HG03108 (cell line): ENCODE data around the gene RHCE.
"Not testable (repeated sequence)": the region's sequence is repeated elsewhere in the genome, so short reads cannot be mapped to it uniquely, and the experiment has no call there.

Experiments used
- ATAC-seq: cut with Tn5 transposase; IDR thresholded peaks from one replicate; pipeline ENCODE4 v1.9.1; 2021; ENCODE audit warnings: moderate library complexity; ENCODE audit not compliant: unreplicated experiment

RHCE gene

DNA sequence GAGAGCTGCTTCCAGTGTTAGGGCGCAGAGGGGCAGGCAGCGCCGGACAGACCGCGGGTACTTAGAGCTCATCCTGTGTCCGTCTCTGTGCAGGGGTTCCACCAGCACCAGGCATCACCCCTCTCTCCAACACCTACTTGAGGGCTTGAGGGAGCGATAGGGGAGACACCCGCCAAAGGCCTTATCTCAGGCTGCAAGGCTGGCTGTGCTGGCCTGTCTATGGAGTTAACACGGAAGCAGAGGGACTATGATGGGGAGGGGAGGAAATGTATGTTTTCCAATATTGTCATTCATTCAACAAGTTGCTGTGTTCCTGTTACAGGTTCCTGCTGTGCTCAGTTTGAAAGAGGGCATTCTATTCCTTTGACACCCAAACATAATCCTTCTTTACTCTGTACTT, at the start of gene RHCE:
RHCE (minus strand) TSS at position 111 of the 400 bp plus-strand sequence; CDS start at position 72, 39 bp downstream.
- ATAC-seq = not testable (repeated sequence)

DNA sequence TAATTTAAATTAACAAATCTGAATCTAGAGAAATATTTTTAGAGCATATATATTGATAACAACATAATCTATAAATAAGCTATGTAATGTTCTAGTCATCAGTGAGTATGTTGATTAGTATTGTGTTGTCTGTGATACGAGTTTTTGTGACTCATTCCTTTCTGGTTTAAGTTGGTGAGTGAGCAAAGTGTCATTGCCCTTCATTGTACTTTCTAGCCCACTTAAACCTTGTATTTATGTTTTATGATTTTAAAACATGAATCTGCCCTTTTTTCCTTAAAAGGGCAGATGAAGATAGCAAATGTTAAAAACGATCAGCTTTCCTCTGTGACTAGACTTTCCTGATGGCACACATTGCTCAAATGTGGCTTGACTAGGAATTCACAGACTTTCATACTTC, 48.6 kb upstream of the RHCE start:
- ATAC-seq = no peak

DNA sequence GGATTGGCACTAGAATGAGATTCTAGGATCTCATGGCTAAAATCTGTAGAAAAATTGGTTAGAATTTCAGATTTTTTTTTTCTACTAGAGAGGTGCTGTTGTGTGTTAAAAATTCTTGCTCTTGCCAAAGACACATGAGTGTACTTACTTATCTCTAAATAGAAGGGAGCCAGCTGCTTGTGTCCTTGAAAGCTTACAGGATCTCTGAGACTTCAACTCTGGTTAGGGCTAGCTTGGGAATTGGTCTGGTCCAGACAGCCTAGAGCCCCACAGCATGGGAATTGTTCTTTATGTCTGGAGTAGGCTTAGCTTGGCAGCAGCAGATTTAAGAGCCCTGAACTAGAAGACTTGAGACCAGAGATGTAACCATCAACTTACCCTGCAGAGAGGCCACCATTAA, 47.4 kb upstream of the RHCE start:
- no peak for ATAC-seq

DNA sequence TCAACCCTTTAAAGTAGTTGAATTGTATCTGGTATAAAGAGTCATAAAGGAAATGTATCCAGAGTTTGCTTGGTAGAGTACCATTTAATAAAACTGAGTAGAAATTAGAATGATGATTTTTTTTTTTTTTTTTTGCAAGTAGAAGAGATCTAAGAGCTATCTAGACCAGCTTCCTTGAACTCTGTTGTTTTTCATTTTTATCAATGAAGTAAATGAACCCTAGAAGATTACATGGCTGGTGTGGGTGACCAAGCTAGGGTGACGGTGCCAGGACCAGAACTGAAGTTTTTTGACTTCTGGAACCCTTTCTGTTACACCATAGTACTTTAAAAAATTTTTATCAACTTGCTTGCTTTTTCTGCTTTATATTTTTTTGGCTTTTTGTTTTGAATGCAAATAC, 47.0 kb upstream of the RHCE start:
- no peak for ATAC-seq

DNA sequence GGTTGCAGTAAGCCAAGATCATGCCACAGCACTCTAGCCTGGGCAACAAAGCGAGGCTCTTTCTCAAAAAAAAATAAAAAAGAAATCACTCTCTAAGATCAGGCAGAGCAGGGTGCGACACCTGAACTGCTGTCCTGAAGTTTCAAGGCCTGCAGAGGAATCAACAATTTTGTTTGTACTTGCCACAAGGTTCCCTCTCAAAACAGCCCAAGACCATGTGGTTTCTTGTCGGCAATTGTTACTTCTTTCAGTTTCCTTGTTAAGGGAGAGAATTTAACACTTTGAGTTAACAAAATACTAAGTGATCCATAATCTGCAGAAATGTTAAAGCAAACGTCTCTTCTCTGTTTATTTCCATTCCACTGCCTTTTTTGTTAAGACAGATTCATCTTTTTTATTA, 46.6 kb upstream of the RHCE start:
- ATAC-seq = no peak

DNA sequence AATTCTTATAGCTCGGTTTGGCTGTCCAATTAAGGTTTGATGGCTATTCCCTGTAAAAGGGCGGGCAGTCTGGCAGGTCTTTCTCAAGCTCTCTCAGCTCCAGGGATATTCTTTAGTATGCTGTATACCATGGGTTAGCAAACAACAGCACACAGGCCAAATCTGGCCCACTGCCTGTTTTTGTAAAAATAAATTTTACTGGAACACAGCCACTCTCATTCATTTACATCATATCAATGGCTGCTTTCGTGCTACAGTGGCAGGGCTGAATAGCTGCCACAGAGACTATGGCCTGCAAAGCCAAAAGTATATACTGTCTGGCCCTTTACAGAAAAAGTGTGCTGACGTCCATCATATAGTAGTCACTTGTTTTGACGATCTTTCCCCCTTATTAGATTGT, 42.1 kb upstream of the RHCE start:
- ATAC-seq = no peak

DNA sequence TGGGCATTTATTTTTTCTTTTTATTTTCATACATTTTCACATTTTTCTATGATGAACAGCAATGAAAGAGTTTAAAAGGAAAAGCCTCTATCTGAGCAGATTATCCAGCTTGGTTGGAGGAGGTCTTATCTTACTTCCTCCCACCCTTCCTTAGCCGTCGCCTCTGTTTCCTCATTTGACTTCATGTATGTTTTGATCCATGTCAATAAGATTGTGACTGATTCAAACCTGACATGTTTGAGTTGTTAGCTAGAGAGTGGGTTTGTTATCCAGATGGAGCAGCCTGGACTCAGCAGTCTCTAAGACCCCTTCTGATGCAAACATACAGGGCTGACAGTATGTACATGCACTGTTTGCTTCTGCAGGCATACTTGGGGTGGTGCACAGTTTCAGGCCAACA, 41.2 kb upstream of the RHCE start:
- no peak for ATAC-seq

DNA sequence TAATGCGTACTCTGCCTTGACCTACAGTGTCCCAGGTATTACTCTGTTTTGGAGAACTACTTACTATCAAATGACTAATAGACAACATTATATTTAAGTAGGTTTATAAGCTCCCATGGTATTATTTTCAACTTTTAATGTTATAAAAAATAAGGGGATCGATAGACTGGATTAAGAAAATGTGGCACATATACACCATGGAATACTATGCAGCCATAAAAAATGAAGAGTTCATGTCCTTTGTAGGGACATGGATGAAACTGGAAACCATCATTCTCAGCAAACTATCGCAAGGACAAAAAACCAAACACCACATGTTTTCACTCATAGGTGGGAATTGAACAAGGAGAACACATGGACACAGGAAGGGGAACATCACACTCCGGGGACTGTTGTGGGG, 40.2 kb upstream of the RHCE start:
- ATAC-seq = not testable (repeated sequence)

DNA sequence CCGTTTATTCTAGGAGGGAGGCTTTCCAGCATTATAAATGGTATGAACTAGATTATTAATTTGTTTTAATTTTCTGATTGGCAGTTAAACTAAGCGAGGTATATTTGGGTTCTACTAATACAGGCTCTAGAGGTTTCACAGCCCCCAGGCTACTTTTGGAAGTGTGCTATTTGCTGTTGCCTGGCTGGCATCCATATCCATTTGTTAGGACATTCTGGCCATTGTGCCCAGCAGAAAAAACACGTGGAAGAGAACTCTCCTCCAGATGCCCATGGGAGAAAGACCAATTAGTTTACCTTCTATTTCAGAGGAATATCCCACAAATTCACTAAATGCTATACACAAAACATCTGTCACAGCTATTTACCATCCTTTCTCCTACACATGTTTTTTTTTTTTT, 39.4 kb upstream of the RHCE start:
- no peak for ATAC-seq

DNA sequence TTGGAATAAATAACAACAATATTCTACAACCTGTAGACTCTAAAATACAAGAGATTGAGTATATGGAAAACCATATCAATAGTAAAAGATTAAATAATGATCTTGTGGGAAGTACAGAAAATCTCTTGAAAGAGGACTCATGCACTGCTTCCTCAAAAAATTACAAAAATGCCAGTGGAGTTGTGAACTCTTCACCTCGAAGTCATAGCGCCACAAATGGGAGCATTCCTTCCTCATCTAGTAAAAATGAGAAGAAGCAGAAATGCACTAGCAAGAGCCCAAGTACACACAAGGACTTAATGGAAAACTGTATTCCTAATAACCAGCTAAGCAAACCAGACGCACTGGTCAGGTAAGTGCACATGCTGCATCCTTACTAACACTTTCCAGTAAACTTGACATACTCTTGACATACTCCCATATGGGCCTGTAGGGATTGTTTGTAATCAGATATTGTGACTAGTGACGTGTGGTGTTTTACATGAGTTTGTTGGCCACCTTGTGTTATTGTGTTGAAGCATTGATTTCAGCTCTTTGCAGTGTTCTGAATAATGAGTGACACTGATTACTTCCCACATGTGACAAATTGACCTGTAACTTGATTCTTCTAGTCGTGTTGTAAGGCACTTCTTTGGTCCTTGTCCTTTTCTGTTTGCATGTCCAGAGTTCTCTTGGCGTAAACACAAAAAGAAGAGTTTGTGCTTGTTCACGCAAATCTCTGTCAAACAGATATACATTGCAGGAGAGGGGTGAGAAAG, 38.1 kb upstream of the RHCE start:
- ATAC-seq = no peak

DNA sequence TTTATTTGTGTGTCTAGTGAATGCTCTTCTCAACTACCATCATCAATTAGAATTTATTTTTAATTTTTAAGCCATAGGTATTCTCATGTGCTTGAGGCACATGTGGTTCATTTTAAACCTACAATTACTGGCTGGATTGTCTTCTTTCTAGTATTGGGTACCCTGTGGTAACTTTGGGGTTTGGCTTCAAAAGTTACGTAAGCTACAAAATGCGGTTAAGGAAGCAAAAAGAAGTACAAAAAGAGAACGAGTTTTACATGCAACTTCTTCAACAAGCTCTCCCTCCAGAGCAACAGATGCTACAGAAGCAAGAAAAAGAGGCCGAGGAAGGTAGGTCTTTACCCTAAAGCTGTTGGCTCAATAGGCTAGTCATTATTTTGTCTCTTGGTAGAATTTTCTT, 35.9 kb upstream of the RHCE start:
- ATAC-seq = no peak

DNA sequence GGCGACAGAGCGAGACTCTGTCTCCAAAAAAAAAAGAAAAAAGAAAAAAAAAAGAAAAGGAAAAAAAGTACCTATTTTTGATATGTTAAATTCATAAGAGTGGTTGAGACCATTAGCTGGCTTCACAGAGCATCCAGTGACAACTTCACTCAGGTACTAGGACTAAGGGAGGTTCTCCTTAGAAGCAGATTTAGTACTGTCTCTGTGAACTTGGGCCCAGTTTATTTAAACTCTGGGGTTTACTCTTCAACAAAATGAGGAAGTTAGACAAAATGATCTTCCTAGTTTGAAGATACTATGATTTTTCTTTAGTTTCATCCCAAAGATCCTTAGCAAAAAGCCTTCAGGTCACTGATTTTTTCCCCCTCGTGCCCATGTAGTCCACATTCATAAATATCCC, 31.3 kb upstream of the RHCE start:
- no peak for ATAC-seq

DNA sequence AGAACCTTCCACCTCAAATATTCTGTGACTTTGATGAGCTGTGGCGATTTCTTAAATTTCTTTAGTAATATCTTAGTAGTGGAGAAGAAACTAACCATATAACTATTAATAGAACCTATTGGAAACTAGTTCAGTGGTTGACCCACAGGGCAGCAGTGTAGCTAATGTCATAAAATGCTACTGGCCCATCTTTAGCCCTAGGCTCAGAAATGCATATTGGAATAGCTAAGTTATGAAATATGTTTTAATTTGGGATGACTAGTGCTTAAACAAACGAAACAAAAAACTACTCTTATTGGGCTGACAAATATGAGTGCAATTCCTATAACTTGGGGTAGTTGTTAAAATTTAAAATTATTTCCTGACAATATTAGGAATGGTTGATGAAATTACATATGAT, 30.3 kb upstream of the RHCE start:
- ATAC-seq = no peak

DNA sequence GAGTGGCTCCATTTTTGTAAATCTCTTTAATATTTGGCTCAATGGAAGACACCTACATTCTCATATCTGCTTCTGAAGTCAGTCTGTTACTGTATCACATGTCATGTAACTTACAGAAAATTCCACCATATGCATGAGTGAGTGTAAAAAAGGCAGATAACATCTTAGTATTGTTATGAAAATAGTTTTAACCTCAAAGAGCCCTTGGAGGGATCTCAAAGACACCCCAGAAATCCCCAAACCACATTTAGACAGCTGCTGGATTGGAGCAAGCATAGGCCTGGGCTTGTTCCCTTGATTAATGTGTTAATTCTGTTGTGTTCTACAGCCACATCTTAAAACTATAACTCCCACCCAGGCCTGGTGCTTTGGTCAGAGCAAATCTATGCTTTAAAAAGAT, 26.9 kb upstream of the RHCE start:
- ATAC-seq = peak; percentile 59

DNA sequence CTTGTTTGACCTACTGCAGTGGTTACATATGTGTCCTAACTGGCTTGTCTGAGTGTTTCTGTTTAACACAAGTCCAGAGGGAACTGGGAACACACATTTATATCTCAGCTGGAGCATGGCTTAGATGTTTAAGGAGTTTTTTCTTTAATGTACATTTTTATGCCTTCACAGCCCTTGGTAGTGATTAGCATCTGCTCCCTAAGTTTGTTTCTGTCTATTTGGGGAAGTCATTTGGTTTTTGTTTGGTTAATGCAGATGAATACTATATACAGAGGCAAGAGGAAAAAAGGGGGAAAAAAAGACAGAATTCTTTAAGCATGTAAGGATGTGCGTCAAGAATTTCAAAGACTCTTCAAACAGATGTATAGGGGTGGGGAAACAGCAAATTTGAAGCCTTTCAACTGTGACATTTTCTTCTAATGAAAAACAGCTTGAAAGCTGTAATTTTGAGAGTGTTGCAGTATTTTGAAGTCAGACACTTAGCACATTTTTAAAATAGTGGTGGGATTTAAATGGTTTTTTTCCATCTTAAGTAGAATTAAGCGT, 25.4 kb upstream of the RHCE start:
- ATAC-seq = no peak

DNA sequence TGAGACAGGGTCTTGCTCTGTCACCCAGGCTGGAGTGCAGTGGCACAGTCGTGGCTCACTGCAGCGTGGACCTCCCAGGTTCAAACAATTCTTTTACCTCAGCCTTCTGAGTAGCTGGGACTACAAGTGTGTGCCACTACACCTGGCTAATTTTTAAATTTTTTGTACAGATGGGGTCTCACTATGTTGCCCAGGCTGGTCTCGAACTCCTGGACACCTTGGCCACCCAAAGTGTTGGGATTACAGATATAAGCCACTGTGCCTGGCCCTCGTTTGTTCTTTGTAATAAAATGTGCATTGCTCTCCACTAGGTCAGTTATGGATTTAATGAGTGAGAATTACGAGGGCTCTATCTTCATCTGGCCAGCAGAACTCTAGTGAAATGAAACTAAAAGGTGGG, 24.0 kb upstream of the RHCE start:
- ATAC-seq = not testable (repeated sequence)

DNA sequence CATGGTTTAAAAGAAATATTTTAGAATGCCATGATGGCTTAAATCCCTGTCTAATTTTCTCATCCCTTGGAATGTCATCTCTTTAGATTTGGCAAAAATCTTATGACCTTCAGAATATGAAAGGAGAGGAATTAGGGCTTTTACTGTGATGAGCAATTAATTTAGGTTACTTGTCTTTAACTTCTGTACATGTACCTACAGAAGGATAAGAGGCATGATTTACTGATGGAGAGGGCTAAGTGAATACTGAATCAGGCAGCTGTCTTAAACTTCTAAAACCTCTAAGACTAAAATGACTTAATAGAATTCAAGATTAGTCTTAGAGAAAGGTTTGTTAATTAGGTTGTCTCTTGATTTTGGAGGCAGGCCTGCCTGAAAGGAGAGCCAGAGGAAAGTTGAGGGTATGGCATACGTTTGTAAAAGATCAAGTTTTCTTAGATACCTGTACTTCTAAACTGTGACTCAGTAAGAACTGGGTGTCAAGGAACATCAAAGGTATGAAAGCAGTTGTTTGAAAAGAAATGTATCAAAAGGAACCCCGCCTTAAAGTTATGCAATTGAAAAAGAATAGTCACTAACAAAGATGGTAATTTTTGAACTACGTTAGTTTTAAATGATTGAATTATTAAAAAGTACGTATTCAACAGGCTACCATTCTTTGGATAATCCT, 22.5 kb upstream of the RHCE start:
- ATAC-seq = no peak

DNA sequence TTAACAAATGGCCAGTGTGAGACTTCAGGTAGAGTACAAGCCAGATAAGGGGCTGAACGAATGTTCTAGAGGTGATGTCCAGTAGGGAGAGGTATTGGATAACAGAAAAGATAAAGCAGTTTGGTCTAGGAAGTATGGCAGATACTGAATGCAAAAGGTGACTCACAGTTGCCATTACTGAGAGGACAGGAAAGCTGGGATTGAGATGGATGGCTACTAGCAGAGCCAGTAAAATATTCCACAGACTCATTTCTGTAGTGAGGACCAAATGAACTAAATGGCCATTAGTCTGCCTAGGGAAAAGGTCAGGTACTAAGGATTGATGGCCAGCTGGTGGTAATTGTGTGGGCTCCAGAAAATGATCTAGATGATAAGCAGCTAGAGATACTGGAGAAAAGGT, 21.6 kb upstream of the RHCE start:
- ATAC-seq = no peak

DNA sequence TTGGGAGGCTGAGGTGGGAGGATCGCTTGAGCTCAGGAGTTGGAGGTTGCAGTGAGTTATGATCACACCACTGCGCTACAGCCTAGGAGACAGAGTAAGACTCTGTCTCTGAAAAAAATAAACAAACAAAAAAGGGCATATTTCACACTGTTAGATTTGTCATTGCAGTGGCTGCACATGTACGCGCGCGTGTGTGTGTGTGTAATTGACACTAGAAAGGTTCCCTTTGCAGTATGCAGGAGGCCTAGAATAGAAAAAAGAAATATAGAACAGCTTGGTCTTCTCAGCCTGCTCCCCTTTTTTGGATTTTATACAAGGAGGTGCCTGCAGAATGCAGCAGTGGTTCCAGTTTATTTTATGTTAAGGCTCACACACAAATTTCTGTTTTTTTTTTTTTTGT, 18.7 kb upstream of the RHCE start:
- no peak for ATAC-seq

DNA sequence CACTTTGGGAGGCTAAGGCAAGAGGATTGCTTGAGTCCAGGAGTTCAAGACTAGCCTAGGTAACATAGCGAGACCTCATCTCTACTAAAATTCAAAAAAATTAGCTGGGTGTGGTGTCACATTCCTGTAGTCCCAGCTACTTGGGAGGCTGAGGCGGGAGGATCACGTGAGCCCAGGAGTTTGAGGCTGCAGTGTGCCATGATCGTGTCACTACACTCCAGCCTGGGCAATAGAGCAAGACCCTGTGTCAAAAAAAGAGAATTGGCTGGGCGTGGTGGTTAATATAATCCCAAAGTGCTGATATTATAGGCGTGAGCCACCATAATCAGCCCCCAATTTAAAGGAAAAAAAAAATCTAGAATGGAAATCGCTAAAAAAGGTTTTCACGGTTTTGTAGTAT, 17.0 kb upstream of the RHCE start:
- no peak for ATAC-seq

DNA sequence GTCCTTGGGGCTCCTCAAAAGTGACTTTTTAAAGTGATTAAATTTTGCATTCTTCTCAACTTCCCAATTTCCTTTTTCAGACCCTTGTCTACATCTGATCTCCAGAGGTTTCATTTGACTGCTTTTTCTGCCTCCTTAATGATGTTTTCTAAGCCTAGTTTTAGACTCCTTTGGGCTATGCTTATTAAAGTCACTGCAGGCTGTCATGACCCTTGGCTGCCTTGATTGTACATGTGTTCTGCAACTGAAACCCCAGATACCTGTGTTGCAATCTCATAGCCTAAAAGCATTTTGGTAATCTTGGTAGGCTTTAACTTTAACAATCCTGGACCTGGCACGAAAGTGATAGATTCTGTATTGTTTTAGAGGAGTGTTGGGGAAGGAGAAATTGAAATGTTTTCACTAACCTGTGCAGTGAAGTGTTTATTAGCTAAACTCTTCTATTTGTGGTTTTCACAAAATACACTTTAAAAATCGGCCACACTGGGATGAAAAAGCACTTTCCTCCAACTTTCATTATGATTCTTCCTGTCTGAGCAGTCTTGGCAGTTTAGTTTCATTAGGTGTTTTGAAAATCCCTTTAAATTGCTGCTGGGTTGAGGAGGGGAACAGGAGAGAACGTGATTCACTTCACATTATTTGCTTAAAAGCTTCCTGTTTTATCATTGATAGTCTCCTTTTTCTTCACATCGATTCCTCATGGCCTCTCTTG, 14.9 kb upstream of the RHCE start:
- no peak for ATAC-seq
